Amniotic epithelial cell (primary cell): ENCODE data around the gene IL16.
"Not testable (repeated sequence)": the region's sequence is repeated elsewhere in the genome, so short reads cannot be mapped to it uniquely, and the experiment has no call there.

ENCODE experiments used
- DNase-seq: peaks from one replicate; pipeline ENCODE4 v3.0.0-alpha.2; 2010; ENCODE audit warnings: low read depth

The IL16 gene

DNA sequence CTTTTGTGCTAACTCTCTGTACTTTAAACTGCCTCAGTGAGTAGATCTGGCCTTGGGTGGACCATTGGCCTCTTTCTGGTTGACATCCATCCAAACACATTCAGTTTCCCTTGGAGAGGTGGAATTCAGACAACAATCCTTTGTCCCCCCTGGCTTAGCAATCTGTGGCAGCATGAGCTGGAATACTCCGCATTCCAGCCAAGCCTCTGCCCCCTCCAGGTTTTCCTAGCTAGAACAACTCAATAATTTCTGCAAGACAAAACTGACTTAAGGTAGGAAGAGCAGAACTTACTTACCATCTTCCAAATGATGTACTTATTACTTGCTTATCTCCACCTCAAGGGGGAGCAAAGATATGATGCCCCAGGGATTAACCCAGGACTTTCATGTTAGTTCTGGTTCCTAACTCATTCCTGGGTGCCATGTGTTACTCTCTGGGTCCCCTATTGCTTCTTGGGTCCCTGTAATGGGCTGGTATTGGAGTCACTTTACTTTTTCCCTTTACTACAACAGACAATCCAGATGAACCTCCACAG, 21.8 kb upstream of the IL16 start:
- DNase-seq: no peak

DNA sequence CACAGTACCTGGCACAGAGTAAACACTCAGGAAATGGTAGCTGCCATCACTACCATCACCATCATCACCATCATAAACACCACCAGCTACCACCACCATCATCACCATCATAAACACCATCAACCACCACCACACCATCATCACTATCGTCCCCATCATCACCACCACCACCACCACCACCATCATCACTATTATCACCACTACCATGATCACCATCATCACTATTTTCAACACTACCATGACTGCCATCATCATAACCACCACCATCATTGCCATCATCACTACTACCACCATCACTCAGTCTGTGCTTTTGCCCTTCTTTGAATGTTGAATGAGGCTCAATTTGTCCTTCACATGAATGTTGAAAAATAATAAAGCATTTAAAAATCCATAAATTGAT, 21.2 kb upstream of the IL16 start:
- no peak for DNase-seq

DNA sequence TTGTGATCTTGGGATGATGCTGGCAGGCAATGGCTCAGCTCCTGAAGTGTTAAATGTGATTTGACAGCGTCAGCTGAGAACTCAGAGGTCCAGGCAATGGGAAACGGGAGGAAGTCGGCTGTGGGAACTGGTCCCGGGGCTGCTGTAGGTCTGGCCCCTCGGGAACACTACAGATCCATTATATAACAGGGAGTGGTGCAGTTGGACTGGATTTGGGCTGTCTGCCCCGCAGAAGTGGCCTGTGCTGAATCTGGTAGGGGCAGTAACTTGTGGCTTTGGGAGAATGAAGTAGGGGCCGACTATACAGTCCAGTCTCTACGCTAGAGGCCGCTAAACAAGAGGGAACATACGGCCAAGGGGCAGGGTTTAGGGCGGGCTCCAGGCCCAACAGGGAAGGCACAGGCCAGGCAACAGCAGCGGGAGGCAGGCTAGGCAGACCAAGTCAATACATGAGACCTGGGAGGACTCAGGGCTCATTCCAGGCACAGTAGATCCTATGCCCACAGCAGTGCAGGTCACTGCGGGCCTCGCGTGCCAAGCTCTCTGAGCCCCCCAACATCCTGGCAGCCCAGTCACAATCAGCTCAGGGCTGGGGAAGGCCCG, 20.3 kb upstream of the IL16 start:
- no peak for DNase-seq

DNA sequence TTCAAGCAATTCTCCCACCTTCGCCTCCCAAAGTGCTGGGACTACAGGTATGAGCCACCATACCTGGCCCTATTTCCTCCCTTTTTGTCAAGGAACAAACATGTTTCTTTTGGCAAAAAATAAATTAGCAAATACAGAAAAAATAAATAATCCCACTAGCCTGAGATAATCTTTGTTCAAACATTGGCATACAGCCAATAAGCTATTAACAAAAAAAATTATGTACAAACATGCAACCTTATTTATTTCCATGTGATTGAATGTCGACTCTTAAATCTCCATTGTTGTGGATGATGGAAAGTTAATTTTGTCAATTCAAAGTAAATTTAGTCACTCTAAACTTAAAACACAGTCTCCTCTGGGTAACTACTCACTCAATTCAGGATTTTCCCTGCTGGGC, 18.3 kb upstream of the IL16 start:
- no peak for DNase-seq

DNA sequence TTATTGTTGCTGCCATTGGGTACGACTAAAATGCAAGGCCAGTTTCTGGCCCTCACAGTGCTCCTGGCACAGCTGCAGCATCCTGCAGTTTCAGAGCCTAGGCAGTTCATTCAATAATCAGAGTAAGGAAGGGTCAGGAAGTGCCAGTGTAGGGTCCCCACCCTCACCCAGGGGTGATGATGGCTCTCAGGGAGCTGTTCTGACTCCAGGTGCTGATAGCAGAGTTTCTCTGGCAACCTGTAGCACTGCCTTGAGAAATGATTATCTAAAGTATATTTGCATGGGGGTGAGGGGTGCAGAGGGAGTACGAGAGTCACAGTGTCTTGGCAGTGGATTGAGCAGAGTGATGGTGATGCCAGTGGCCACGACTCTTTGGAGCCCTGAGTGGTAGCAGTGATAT, 15.5 kb upstream of the IL16 start:
- DNase-seq: no peak

DNA sequence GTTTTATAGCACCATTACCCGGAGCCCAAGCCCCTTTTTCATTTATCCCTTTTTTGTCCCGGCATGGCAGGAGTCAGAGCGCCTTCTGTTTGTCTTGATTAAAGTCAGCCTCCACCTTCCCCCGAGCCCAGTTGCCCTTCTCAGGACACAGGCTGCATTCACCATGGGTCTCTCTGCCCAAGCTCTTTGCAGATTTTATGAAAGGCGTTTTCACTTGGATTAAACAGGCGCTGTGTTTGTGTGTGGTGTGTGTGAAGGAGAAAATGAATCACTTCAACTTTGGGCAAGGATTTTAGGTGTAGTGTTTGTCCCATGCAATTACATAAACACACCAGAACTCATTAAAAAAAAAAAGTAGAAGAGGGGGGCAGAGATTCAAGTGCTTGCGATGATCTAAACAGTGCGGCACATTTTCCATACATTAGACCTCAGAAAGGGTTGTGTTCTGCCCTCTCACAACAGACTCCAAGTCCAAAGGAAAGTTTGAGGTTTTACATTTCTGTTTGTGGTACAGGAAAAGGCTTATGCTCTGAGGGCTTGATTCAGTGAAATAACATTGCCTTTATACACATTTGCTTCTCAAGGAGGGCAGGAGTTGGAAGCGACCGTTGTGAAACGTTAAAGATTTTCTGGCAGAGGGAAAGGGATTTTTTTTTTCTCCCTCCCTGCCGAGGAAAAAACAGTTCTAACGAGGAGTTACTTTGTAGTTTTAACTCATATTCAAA, 14.5 kb upstream of the IL16 start:
- no peak for DNase-seq

DNA sequence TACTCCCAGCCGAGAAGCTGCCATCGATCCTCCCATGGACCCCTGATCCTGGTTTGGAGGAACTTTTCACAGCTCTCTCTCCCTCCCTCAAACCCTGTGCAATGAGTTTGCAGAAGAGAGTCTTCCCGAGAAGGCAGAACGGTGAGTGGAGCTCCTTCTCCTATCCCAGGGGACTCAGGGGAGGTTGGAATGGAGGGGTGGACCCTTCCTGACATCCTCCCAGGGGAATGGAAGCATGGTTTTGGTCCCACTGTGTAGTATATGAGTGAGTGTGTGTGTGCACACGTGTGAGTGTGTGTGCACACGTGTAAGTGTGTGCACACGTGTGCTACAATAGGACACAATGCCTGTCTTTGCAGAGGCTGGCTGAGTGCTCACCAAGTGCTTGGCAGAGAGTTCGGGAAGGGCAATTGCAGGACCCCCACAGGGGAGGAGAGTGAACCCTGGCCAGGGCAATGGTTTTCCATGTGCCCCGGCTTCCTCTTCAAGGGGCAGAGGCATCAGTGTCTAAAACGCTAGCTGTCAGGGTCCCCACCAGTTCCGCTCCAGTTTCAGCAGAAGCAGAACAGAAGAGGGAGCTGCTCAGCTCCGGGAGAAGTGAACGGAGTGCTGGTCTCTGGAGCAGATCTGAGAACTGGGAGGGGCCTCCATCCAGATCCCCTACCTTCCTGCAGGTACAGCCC, 13.8 kb upstream of the IL16 start:
- DNase-seq: no peak

DNA sequence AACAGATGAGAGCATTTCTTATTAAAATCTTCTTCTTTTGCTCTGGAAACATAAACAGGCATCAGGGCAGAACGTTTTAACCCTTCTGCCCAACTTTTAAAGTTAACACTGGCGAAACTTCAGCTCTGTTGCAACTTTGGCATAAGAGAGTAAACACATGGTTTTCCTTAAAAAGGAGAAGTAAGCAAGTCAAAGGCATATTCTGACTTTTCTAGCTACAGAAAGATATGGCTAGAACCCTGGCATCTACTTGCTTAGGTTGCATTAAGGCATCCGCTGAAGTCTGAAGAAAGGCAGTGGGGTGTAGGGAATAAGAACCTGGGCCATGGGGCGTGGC, 13.3 kb upstream of the IL16 start:
- no peak for DNase-seq

DNA sequence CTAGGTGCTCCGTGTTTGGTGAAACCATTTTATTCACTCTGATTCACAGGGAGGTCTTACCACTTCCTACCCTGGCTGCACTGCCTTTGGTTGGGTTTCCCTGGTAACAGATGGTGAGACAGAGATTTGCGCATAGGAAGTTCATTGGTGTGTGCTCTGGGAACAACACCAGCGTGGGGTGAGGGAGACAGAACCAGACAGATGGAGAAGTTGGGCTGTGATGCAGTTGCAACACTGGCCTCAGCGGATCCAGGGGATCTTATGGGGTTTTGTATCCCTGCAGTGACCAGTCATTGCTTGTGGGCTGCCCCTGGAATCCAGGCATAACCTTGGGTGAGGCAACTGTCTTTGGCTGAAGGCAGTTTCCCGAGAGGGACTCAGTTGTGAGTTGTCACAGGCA, 12.5 kb upstream of the IL16 start:
- peak; percentile 66 for DNase-seq

DNA sequence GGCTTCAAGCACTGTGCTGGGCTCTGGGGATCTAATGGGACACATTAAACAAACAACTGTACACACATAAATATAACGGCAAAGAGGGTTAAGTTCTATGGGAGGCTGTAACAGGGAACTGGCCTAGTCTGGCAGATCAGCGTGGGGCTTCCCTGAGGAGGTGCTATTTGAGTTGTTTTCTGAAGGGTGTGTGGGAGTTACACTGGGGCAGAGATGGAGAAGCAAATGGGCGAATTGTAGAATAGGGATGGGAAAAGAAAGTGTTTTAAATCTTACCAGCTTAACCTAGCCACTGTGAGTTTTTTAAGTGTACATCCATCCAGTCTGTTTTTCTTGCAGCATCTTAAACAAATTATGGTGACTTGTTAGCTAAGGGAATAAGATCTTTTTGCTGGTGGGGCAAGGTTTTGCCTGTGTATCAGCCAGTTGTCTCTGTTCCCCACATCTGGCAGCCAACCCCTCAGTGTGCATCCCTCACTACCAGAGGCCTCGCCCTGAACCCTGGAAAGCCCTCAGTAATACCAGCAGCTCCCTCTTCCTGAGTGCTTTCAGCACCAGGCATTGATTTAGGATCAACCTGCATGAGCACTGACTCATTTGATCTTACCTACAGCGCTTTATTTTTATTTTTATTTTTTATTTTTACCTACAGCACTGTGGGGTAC, 10.9 kb upstream of the IL16 start:
- DNase-seq: no peak

DNA sequence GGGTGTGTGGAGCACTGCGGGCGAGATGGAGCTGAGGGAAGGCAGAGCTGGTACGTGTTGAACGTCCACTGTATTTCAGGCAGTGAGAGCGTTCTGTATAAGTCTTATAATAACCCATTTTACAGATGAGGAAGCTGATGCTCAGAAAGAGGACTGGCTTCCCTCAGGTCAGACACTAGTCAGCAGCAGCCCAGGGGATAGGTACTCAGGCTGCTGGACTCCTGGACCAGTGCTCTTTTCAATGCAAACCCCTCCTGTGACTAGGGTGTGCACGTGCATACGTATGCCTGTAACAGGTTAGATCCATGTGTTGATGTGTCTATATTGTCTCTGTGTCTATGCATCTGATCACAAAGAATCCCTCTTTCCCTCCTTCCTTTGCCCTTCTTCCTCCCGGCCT, 8.3 kb upstream of the IL16 start:
- DNase-seq: no peak

DNA sequence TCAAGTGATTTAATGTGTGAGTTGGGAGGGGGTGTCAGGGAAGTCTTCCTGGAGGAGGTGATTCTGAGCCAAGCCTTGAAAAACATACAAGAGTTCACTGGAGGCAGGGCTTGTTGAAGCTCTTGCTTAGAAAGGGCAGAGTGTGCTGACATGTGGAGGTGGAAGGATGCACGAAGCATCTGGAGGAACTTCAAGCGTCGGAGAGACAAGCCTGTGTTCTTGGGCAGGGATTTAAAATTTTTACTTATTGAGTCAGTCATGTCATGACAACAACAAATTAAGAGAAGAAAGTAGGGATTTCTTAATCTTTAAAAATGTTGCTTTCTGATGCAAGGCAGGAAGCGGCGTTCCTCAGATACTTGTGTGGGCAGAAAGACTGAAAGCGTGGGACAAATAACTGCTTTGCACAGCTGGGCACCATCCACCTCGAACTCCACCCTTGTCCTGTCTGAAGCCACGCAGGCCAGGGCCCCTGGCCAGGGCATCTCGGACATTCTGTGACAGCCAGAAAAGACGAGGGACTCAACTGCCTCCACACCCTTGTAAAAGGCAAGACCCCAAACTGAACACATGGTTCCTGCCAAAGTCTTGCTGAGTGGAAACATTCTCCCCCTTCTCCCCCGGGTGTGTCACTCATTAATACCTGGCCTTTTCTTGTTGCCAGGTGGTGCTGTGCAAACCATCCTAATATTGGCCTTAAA, 6.9 kb upstream of the IL16 start:
- DNase-seq: peak; percentile 99

DNA sequence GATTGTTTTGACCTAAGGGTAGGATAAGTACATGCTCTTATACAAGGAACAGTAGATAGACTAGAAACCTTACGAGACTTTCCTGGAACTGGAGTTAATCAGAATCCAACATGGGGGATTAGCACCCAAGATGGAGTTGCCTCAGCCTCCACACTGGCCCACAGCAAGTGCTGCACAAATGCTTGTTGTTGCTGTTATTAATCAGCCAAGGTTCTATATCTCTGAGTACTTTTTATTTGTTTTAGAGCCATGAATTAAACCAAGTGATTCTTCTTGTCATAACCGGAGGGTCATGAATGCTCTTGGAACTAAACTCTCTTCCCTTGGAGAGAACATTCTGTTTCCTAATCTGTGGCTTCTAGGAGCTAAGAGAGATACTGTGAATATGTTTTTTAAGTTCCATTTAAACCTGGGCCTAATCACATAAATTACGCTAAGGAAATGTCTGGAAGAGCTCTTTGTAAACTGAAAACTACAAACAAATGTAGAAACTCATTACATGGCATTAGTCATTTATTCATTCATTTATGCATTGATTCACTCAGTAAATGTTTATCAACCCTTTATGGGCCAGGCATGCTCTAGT, 5.7 kb upstream of the IL16 start:
- peak; percentile 96 for DNase-seq

DNA sequence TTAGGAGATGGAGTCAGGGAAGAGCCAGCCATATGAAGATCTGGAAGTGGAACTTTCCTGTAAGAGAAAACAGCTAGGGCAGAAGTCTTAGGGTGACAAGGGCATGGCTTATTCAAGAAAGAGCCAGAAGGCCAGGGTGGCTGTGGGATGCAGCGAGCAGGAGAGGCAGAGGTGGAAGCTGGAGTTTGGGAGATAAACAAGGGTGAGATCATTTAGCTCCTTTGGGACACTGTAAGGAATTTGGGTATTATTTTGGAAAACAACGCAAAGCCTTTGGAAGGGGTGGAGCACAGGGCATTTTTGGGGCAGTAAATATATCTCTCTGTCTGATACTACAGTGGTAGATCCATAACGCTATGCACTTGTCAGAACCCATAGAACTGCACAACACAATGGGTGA, 5.0 kb upstream of the IL16 start:
- DNase-seq: no peak

DNA sequence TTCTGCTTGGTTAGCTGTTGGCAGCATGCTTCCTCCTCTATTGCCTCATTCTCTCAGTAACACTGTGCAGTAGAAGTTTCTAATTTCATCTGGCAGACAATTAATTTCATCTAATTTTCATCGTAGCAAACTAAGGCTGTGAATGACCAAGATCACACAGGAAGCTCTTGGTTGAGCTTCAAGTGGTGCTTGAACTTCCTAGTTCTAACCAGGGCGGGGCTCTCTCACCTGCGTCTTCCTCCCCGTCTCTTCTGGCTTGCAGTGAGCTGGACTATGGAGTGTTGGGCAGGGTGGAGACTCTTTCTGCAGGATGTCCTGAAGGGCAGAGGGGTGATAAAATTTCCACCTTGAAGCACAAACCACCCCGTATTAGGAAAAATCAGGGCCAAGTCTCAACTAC, 2.0 kb upstream of the IL16 start:
- DNase-seq: no peak

DNA sequence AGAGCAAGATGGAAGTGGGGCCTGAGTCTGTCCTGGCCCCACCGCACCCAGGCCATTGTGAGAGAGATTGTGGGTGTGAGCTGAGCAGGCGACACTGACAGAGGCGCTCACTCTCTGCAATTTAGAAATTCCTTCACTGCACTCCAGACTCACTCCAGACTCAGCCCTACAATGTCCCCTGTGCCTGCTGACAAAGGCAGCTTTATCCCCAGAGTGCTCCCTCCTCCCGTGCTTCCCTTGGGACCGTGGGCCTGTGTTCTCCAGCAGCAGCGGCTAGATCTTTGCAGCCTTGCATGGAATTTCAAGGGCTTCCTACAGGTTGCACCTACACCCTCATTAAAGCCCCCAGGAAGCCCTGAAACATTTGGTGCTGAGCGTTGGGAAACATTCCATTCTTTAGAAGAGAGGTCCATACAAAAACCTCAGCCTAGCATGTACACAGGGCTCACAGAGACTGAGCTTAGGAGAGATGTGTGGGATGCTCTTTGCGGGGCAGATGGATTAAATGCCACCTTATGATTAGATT, 1.3 kb upstream of the IL16 start:
- DNase-seq: no peak

DNA sequence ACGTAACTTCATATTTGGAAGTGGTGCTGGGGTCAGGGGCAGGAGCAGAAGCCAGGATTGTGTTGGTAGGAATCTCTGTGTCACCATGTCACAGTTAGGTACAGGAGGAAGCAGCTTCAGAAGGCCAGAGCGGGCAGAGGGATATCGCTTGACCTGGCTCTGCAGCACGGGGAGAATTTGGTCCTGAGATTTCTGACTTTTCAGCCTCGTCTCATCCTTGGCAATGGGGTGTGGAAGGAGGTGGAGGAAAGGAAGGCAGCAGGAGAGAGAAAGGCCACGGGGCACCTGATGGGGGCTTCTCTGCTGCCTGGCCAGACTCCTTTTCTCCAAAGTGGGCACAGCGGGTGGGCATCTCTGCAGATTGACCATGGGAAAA, 564 bp downstream of the IL16 start:
- DNase-seq: no peak

DNA sequence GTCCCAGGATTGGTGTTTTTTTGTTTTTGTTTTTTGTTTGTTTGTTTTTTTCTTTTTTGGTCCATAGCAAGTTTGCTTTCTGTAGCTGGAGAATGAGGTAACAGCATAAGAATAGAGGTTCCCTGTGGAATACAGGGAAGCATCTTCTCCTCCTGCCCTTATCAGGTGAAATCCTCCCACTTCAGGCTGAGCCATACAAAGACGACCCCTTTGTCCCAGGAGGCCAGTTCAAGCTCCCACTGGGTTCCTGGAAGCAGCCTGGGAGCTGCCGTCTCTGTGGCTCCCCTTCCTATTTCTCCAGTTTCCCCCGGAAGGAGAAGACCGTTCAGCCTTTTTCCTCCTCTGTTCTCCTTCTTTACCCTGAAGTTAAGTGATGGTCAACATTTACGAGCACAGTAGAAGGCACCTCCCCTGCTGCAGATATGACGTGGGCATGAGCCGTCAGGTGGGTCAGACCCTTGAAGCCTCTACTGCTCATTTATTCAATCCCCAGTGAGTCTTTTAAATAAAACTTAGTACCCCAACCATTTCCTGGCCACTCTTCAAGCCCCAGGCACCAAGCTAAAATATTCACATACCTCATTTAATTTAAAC, 1.1 kb downstream of the IL16 start:
- DNase-seq: no peak

DNA sequence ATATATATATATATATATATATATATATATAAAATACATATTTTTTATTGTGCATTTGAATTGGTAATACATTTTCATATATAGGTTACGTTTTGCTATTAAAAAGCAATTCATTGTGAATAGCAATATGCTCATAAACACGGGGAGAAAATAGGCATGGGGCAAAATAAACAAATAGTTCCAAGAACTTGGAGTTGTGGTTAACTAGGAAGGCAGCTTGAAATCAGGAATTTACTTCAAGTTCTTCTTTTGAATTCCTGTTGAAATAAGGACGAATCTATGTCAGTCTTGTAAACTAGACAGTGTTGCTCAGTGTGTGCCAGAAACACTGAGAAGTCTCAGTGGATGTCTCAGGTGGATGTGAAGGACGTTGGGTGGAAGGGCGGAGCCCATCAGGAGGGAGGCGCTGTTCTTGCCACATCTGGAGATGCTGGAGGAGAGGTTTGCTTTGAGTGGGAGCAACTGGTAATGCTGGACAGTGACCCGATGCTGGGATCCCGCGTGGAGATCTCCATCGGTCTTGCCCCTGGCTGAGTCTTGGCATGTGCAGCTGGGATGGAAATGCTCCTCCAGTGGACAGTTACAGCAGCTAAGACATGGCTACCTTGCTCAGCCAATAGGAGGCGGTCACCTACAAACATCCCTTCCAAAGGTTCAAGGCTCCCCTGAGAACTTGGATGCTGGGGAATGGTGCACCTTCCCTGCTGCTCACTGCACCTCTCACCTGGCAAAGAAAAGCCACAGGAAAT, 2.5 kb downstream of the IL16 start:
- no peak for DNase-seq

DNA sequence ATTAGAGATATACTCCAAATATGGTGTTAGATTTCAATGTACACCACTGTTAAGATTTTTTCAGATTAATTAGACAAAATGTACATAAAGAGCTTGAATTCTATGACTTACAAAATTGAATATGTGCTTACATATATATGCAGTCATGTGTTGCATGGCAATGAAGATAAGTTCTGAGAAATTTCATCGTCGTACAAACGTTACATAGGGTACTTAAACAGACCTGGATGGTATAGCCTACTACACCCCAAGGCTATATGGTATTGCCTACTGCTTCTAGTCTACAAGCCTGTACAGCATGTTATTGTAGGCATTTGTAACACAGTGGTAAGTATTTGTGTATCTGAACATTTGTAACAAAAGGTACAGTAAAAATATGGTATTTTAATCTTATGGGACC, 9.3 kb downstream of the IL16 start:
- DNase-seq: no peak

DNA sequence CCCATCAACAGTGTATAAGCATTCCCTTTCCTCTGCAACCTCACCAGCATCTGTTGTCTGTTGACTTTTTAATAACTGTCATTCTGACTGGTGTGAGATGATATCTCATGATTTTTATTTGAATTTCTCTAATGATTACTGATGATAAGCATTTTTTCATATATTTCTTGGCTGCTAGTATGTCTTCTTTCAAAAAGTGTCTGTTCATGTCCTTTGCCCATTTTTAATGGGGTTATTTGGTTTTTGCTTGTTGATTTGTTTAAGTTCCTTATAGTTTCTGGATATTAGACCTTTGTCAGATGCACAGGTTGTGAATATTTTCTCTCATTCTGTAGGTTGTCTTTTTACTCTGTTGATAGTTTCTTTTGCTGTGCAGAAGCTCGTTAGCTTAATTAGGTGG, 11.3 kb downstream of the IL16 start:
- not testable (repeated sequence) for DNase-seq
